GM10266 (cell line): ENCODE data around the gene LCMT1.
"Not testable (repeated sequence)": the region's sequence is repeated elsewhere in the genome, so short reads cannot be mapped to it uniquely, and the experiment has no call there.

Source experiments
- DNase-seq: peaks from one replicate; pipeline ENCODE4 v3.0.0; 2012; ENCODE audit errors: extremely low spot score
- TF ChIP-seq, protein P1 (sequence below): IDR thresholded peaks from 2 replicates; pipeline ENCODE4 v1.5.1; 2012; ENCODE audit warnings: mild to moderate bottlenecking, low read depth; ENCODE audit not compliant: control insufficient read depth, insufficient read depth; ENCODE audit errors: missing control alignments

Gene LCMT1

DNA sequence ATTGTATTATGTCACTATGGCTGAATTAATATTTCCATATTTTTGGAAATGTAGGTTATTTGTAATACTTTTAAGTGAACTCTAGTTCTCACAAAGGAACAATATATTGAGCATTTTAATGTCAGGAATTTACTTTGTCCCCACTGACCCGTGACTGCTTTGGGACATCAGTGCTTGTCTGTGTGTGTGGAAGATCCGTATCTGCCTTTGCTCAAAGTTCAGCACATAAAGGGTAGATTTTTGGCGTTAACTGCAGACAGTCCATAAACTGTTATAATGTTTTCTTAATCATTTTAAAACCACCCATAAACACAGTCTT, 65.9 kb downstream of the LCMT1 start:
- no peak for DNase-seq
- TF ChIP-seq, protein P1, sequence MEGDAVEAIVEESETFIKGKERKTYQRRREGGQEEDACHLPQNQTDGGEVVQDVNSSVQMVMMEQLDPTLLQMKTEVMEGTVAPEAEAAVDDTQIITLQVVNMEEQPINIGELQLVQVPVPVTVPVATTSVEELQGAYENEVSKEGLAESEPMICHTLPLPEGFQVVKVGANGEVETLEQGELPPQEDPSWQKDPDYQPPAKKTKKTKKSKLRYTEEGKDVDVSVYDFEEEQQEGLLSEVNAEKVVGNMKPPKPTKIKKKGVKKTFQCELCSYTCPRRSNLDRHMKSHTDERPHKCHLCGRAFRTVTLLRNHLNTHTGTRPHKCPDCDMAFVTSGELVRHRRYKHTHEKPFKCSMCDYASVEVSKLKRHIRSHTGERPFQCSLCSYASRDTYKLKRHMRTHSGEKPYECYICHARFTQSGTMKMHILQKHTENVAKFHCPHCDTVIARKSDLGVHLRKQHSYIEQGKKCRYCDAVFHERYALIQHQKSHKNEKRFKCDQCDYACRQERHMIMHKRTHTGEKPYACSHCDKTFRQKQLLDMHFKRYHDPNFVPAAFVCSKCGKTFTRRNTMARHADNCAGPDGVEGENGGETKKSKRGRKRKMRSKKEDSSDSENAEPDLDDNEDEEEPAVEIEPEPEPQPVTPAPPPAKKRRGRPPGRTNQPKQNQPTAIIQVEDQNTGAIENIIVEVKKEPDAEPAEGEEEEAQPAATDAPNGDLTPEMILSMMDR = no peak

DNA sequence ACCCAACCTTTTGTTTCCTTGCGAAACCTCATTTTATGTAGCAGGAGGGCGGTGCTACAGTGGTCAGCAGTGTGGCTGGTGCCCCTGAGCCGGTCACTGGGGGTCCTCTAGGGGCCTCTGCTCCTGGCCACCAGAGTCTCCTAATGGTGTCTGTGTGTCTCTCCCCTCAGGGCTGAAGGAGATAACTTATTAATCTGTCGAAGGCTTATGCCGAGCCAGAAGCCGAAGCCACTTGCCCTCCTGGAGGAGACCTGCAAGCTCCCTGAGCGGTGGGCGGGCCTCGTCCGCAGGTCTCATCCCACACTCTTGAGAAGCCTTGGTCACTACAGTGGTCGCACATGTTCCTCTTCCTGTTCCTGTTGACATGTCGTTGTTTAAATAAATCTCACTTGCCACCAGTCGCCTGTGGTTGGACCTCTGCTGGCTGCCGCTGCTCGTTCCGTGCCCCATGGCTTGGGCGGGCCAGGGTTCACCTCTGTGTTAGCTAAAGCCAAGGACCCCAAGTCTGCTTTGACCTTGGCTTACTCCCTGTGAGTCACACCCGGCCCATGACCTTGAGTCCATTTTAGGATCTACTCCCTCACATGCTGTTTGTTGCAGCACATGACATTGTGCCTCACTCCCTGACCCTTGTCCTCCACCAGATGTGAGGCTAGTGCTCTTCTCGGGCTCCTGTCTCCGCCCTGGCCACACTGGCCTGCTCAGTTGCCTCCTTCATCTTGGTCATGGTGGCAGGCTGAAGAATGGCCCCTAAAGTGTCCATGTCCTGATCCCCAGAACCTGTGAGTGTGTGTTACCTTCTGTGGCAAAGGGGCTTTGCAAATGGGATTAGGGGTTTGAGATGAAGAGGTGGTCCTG, 66.5 kb downstream of the LCMT1 start:
- TF ChIP-seq, protein P1 = no peak
- DNase-seq = no peak

DNA sequence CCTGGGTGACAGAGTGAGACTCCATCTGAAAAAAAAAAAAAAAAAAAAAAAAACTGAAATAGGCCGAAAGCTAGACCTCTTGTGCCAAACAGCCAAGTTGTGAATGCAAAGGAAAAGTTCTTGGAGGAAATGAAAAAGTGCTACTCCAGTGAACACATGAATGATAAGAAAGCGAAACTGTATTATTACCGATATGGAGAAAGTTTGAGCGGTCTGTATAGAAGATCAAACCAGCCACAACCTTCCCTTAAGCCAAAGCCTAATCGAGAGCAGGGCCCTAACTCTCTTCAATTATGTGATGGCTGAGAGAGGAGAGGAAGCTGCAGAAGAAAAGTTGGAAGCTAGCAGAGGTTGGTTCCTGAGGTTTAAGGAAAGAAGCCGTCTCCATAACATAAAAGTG, 69.7 kb downstream of the LCMT1 start:
- not testable (repeated sequence) for DNase-seq

DNA sequence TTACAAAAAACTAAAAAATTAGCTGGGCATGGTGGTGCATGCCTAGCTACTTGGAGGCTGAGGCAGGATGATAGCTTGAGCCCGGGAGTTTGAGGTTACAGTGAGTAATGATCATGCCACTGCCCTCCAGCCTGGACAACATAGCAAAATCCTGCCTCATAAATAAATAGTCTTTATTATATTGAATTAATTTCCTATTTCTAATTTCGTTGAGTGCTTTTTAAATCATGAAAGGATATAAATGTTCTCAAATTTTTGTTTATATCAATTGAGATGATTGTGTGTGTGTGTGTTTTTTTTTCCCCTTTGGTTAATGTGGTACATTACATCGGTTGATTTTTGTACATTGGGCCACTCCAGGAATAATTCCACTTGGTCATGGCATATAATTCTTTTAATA, 73.2 kb downstream of the LCMT1 start:
- no peak for DNase-seq
- TF ChIP-seq, protein P1 = no peak

- TF ChIP-seq, protein P1 = no peak
- no peak for DNase-seq
Measured at GRCh38 chr16:25187491-25187795, 75.9 kb downstream of the LCMT1 start.

- TF ChIP-seq, protein P1 = no peak
- DNase-seq = no peak
Measured at GRCh38 chr16:25189305-25189704, 77.8 kb downstream of the LCMT1 start.

- no peak for DNase-seq
- TF ChIP-seq, protein P1 = no peak
Measured at GRCh38 chr16:25192096-25192495, 80.6 kb downstream of the LCMT1 start.
